Fibroblast of the conjunctiva (primary cell): ENCODE data around the gene OR1S1.
"Not testable (repeated sequence)": the region's sequence is repeated elsewhere in the genome, so short reads cannot be mapped to it uniquely, and the experiment has no call there.

Experiments
- DNase-seq: peaks from one replicate; pipeline ENCODE4 v3.0.0-alpha.2; 2010; ENCODE audit warnings: low read depth

OR1S1 gene

DNA sequence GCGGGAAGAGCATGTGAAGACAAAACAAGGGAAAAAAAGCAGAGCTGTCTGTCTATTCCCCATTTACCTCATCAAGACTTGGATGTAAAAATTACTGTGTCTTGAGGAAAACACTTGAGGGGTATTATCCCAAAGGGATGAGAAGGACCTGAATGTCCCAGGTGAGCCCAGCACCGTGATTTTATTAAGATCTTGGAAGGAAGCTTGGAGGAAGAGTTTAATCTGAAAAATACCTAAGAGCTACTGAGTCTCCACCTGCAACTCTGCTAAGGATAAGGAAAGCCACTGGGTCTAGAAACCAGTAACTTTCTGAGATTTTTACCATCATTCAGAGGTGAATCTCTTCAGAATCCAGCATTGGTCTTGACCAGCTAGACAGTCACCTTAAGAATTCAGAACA, at the start of gene OR1S1:
TSS of gene OR1S1 (plus strand) at position 301 of the 400 bp plus-strand sequence.
- DNase-seq: not testable (repeated sequence)

DNA sequence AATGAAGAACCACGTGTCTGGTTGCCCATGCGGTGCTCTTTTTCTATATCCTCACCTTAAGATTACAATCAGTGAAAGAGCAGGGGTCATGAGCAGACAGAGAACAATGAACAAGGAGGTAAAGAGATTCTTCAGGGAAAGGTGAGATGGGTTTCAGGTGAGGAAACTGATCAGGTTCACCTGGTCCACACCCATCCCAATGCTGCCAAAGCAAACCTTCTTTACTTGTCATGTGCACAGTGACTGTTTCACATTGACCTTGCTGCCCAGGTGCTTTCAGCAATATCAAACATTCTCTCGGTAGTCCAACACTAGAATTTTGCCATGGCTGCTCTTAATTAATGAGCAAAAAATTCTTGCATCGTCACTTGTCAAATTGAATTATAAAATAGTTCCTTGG, 48.1 kb upstream of the OR1S1 start:
- DNase-seq: no peak

DNA sequence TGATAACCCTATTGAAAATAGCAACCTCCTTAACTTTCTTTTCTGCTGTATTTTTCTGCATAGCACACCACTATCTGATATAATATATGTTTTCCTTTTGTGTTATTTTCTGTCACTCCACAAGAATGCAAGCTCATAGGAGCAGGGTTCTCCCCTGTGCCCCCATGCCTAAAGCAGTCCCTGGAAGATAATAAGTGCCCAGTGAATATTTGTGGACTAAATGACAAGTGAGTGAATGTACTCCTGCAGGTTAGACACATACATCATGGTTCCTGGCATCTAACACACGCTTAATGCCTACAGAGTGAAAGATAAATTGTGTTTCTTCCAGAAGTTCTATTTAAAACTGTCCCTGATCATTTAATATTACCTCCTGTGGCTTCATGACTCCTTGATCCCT, 47.5 kb upstream of the OR1S1 start:
- no peak for DNase-seq

DNA sequence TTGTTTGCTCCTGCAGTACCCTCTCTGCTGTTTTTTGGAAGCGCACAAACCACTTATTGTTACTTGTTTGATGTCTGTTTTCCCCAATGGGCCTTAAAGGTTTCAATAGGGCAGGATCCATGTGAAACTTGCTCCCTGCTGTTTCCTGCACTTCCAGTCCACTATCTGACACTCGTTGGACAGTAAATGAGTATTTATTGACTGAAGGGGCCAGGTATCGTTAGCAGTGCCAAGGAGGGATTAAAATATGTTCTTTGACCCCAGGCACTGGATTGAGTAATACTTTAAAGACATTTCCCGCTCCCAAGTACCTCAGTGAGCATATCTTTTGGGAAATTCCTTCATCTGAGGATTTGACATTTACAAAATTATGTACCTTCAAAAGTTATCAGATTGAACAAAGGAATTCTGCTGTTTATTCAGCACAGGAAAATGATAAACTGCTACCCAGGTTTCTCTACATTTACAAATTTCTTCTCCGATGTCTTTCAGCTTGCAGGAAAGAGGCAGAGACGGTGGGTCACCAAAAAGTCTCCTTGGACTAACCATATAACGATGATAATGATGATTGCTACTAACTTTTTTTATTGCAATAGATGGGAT, 46.9 kb upstream of the OR1S1 start:
- DNase-seq: no peak

DNA sequence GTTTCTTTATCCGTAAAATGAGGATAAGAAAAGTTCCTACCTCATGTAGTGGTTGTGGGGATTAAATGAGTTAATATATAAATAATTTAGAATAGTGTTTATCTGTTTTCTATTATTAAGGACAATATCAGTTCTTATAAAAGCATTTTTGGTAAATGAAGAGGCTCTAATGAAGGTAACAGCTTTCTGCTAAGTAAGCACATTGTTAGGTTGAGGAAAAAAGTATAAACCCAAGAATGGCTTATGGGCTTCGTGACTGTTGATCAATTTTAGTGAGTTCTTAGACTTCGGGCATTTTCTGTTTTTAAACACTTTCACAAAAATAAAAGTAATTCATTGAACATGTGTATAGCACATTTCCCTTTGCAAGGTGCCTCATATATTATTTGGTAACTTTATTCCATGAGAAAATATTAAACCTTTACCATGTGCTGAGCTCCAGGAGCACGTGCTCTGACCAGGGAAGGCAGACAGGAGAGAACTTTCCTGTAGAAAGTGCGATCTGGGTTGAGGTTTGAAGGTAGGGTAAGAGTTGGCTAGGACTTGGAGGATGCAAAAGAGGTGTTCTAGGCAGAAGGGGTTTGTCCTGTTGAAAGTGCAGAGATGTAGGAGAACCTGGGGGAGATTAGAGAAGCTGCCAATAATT, 35.0 kb upstream of the OR1S1 start:
- DNase-seq: no peak

DNA sequence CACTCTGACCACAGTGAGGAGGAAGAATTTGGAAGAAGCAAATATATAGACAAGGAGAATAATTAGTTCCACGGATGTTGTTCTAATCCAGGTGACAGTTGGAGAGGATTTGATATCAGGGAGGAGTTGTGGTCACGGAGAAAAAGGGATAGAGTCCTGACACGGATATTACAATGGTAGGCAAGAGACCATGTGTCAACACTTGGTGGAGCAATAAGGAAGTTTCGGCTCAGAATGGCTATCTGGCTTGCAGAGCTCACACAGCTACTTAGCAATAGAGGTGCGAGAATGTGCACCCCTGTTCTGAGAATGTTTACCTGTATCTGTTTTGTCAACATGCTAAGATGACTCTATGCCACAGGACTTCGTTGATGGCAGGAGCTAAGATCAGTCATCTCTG, 34.1 kb upstream of the OR1S1 start:
- no peak for DNase-seq

DNA sequence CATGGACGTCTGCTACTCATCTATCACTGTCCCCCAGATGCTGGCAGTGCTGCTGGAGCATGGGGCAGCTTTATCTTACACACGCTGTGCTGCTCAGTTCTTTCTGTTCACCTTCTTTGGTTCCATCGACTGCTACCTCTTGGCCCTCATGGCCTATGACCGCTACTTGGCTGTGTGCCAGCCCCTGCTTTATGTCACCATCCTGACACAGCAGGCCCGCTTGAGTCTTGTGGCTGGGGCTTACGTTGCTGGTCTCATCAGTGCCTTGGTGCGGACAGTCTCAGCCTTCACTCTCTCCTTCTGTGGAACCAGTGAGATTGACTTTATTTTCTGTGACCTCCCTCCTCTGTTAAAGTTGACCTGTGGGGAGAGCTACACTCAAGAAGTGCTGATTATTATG, 32.9 kb upstream of the OR1S1 start:
- no peak for DNase-seq

DNA sequence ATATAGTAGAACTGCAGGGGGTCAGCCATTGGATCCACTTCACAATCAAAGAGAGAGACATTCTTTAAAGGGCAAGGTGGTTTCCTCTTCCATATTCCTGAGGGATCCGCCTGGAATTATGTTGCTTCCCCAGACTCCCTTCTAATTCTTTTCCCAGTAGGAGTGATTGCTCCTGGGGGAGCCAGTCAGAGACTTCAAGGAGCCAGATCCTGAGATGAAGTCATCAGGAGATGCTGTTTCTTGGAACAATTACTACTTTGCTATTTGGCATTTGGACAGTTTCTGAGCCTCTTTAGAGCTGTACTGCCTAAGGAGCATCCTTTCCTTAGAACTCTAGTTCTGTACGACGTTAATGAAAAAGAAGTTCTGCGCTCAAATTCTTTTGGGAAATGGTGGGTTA, 25.6 kb upstream of the OR1S1 start:
- DNase-seq: no peak

DNA sequence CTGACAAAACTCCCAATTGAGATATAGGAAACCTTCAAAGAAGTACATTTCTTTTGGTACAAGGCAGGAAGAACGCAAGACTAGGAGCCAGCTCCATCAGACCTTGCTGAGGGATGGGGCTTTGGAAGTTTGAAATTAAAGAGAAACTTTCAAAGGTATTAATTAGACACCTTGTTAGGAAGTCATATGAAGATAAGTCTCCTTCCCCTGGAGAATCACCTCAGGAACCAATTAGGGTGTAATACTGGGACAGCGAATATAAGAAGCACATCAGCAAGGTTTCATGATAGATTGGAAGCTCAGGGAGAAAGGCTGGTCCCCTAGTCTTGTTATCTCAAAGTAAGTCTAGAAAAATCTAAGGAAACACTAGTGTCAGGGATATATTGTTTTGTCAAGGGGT, 23.8 kb upstream of the OR1S1 start, which contains the start of gene OR9Q2:
TSS of gene OR9Q2 (plus strand) at position 301 of the 400 bp plus-strand sequence. CDS start 1,421 bp downstream, outside the sequence.
- no peak for DNase-seq

DNA sequence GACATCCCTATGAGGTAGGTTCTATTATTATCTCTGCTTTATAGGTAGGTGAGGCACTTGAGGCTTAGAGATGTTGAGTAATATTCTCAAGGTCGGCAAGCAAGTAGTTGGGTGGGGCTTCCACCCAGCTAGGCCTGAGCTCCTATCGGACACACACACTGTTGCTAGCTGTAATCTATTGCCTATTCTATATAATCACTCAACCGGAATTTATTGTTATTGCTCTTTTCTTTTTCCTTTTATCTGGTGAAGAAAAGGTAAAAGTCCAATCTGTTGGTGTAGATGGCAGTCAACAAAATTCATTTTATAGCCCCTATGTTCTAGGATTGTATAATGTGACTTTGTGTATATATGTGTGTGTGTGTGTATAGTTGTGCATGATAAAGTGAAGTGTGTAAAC, 20.3 kb upstream of the OR1S1 start:
- DNase-seq: no peak

DNA sequence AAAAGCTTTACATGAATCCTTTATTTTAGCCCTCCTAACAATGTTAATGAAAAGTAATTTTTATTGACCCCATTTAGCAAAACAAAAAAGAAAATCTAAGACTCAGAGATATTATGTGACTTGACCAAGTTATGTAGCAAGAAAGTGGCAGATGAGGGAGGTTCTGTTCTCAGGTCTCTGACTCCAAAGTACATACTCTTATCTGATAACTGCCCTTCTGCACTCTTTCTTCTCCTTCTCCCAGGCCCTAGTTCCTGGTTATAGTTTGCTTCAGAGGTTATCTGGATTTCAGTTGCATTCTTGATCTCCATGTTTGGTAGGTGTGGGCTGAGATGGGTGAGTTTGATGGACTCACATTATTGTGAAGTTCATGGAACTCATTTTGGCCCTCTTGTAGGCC, 19.1 kb upstream of the OR1S1 start:
- no peak for DNase-seq

DNA sequence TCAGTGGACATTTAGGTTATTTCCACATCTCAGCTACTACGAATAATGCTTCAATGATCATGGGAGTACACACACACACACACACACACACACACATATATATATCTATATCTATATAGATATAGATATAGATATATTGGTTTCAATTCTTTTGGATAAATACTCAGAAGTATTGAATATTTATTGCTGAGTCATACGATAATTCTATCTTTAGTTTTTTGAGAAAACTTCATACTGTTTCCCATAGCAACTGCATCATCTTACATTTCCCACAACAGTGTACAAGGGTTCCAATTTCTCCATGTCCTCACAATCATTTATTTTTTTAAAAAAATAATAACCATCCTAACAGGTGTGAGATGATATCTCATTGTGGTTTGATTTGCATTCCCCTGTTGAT, 16.6 kb upstream of the OR1S1 start:
- no peak for DNase-seq

DNA sequence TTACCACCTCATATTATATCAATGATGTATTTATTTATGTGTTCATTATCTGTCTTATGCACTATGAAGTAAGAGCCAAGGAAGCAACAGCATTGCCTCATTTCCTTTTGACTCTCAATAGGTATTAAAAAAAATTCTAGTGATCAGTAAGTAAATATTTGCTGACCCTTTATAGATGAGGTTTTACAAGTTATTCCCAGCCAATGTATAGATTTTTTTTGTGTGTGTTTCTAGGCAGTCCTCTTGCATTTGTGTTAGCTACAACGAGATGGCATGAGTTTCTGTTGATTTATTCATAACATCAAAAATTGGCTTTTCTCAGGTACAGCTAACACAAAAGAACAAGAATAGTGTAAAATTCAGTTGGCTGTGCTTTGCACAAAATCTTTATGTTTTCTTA, 13.2 kb upstream of the OR1S1 start:
- no peak for DNase-seq

DNA sequence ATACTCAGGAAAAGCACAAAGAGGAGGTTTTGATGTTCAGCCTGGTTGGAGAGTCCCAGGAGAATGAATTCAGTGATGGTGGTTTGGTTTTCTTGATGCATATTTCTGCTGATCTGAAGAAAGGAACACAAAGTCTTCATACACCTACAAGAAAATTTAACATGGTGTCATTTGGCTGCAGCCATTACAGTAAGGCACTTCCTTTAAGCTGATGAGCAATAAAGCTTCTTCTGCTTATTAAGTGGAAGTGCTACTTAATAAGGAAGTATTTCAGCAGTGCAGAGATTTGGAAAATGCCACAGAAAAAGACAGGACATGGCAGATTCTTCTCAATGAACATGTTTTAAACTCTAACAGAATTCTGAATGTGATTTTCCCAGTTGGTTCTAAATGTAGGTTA, 8.5 kb upstream of the OR1S1 start, which contains the start of gene OR1S2:
TSS of gene OR1S2 (minus strand) at position 101 of the 400 bp plus-strand sequence. CDS start at position 101, 0 bp downstream.
- DNase-seq: no peak

DNA sequence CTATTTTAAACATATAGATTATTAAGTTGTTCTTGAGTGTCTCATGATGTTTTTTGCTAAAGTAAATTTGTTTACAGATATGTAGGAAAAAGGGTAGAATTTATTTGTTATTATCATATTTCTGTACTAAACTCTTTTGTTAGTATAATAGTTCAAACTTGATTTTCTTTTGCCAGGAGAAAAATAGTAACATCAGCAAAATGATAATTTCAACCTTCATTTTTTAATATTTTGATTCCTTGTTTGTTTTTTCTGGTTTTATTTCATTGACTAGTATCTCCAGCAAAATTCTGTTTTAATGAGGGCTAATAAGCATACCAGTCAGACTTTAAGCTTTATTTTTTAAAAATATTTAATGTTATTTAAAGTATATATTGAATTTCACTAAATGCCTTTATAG, 4.0 kb downstream of the OR1S1 start:
- DNase-seq: no peak

DNA sequence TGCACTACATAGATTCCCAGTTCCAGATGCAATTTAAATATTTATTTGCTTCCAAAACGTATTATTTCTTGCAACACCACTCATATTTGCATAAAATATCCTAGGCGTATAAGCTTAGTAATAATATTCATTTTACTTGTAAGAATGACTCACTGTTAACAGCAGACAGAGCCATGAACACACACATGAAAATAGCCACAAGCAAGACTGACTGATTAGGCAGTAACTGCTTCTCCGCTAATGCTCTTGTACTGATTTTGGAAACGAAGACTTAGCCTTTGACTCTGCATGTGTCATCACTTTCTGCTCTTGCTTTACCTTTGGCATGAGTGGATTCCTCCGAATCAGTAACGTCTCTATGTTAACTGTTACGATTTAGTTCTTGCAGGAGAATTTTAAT, 10.2 kb downstream of the OR1S1 start:
- DNase-seq: no peak

DNA sequence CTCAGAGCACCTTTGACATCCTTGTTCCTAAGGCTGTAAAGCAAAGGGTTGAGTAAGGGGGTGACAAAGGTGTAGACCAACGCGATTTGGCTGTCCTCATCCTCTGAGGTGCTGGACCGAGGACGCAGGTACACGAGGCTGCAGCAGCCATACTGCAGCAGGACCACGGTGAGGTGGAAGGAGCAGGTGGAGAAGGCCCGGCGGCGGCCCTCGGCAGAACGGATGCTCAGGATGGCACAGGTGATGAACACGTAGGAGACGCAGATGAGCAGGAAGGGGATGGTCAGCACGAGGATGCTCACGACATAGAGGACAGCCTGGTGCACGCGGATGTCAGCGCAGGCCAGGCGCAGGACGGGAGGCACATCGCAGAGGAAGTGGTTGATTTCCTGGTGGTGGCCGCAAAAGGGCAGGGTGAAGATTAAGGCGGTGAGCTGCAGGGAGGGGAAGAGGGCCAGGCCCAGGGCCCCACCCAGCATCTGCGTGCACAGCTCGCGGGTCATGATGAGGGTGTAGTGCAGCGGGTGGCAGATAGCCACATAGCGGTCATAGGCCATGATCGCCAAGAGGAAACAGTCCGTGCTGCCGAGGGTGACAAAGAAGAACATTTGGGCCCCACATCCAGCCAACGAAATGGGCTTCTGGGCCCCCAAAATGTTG, 15.6 kb downstream of the OR1S1 start:
- DNase-seq: no peak

DNA sequence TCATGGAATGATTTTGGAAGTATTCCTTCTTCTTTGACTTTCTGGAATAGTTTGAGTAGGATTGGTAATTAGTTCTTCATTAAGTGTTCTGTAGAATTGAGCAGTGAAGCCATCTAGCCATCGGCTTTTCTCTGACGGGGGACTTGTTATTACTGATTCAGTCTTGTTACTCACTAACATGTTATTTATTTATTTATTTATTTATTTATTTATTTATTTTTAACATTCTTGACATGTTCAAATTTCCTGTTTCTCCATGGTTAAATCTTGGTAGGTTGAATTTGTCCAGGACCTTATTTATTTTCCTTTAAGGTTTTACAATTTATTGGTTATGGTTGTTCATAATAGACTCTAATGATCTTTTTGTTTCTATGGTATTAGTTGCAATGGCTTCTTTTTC, 31.4 kb downstream of the OR1S1 start:
- DNase-seq: no peak

DNA sequence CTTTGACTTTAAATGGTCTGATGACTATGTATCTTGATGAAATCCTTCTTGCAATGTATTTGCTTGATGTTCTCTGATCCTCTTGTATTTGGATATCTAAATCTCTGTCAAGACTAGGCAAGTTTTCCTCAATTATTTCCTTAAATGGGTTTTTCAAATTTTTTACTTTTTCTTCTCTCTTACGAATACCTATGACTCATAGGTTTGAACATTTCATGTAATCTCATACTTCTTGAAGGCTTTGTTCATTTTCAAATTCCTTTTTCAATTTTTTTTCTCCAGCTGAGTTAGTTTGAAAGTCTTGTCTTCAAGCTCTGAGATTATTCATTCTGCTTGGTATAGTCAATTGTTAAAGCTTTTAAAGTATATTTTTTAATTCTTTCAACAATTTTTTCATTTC, 42.4 kb downstream of the OR1S1 start:
- no peak for DNase-seq

DNA sequence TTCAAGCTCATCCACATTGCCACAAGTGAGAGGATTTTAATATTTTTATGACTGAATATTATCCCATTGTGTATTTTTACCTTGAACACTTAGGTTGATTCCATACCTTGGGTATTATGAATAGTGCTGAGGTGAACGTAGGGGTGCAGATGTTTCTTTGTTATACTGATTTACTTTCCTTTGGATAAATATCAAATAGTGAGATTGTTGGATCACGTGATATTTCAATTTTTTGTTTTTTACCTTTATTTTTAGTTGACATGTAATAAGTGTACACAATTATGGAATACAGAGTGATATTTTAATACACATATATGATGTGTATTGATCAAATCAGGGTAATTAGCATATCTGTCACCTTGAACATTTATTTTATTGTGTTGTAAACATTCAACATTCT, 47.5 kb downstream of the OR1S1 start:
- no peak for DNase-seq
